RWPE2 (cell line): ENCODE data around the gene SETX.

Experiments used
- ATAC-seq: fragments of 200-7000 bp; cut with Tn5 transposase; 3 replicates; pipeline ENCODE4 v1.9.1; 2021; ENCODE audit warnings: low read depth
- DNase-seq: peaks from one replicate; pipeline ENCODE4 v3.0.0-alpha.2; 2020; ENCODE audit warnings: low spot score
- H3K27ac ChIP-seq: fragments of 450-650 bp; 2 replicates; pipeline ENCODE4 v1.5.1; 2017; ENCODE audit warnings: mild to moderate bottlenecking; ENCODE audit not compliant: poor library complexity, severe bottlenecking
- H3K27me3 ChIP-seq: fragments of 250-450 bp; sonication (Bioruptor Pico); 2 replicates; pipeline ENCODE4 v1.5.1; 2021; ENCODE audit warnings: mild to moderate bottlenecking, moderate library complexity; ENCODE audit not compliant: insufficient read depth, poor library complexity, severe bottlenecking
- H3K36me3 ChIP-seq: fragments of 250-450 bp; sonication (Bioruptor Pico); 2 replicates; pipeline ENCODE4 v1.5.1; 2020; ENCODE audit warnings: low read depth, mild to moderate bottlenecking, moderate library complexity
- H3K4me1 ChIP-seq: fragments of 250-450 bp; sonication (Bioruptor Pico); 2 replicates; pipeline ENCODE4 v1.5.1; 2021; ENCODE audit warnings: mild to moderate bottlenecking, moderate library complexity; ENCODE audit not compliant: insufficient read depth, poor library complexity, severe bottlenecking
- H3K4me3 ChIP-seq: fragments of 250-450 bp; sonication (Bioruptor Pico); 2 replicates; pipeline ENCODE4 v1.5.1; 2021; ENCODE audit warnings: mild to moderate bottlenecking, moderate library complexity; ENCODE audit not compliant: severe bottlenecking
- H3K9me3 ChIP-seq: fragments of 250-450 bp; sonication (Bioruptor Pico); 2 replicates; pipeline ENCODE4 v1.5.1; 2021; ENCODE audit warnings: mild to moderate bottlenecking, moderate library complexity; ENCODE audit not compliant: severe bottlenecking
- CTCF ChIP-seq: fragments of 450-650 bp; IDR thresholded peaks from one replicate; pipeline ENCODE4 v1.5.1; 2017; ENCODE audit warnings: mild to moderate bottlenecking, moderate library complexity; ENCODE audit not compliant: poor library complexity, severe bottlenecking

Gene SETX

GRCh38 chr9:132301521-132301920, 53.3 kb downstream of the SETX start:
- Histone ChIP-seq H3K4me3 (no peak overlapping the region), H3K27me3 (no peaks in the 10 kb centered on the region), H3K27ac (no peak overlapping the region), H3K36me3 (peaks cover 80% of the 10 kb centered on the region), H3K9me3 (no peaks in the 10 kb centered on the region), H3K4me1 (no peaks in the 10 kb centered on the region)
- ATAC-seq: no peak
- TF ChIP-seq CTCF: no peak
- no peak for DNase-seq

GRCh38 chr9:132299221-132299620, 55.6 kb downstream of the SETX start:
- Histone ChIP-seq H3K27me3 (no peaks in the 10 kb centered on the region), H3K27ac (no peak overlapping the region), H3K9me3 (no peaks in the 10 kb centered on the region), H3K4me1 (no peaks in the 10 kb centered on the region), H3K4me3 (no peak overlapping the region), H3K36me3 (peaks cover 88% of the 10 kb centered on the region)
- DNase-seq (no peak), ATAC-seq (no peak)
- TF ChIP-seq CTCF: no peak

- Histone ChIP-seq H3K27me3 (no peaks in the 10 kb centered on the region), H3K4me1 (no peaks in the 10 kb centered on the region), H3K27ac (no peak overlapping the region), H3K9me3 (no peaks in the 10 kb centered on the region), H3K4me3 (no peak overlapping the region), H3K36me3 (peaks cover 93% of the 10 kb centered on the region)
- ATAC-seq: no peak
- TF ChIP-seq CTCF: no peak
- DNase-seq: no peak
These were observed 59.6 kb downstream of the SETX start for GRCh38 chr9:132295181-132295580.

GRCh38 chr9:132293145-132293721, 61.6 kb downstream of the SETX start:
- H3K4me3 ChIP-seq: no peak overlapping the region
- TF ChIP-seq CTCF: no peak
- no peak for DNase-seq
- no peaks in the 10 kb centered on the region for H3K9me3 ChIP-seq
- no peak for ATAC-seq
- no peaks in the 10 kb centered on the region for H3K27me3 ChIP-seq
- H3K36me3 ChIP-seq: peaks cover 93% of the 10 kb centered on the region
- no peak overlapping the region for H3K27ac ChIP-seq
- H3K4me1 ChIP-seq: no peaks in the 10 kb centered on the region

GRCh38 chr9:132288966-132289365, 65.8 kb downstream of the SETX start:
- Histone ChIP-seq H3K36me3 (peaks cover 91% of the 10 kb centered on the region), H3K4me3 (no peak overlapping the region), H3K9me3 (no peaks in the 10 kb centered on the region), H3K27me3 (no peaks in the 10 kb centered on the region), H3K4me1 (no peaks in the 10 kb centered on the region), H3K27ac (no peak overlapping the region)
- no peak for DNase-seq
- TF ChIP-seq CTCF: no peak
- no peak for ATAC-seq
